Astrocyte (in vitro differentiated cells and primary cell): ENCODE data around the gene SLC31A1. TPM values are rescaled to one million over a fixed set of nuclear protein-coding genes. Genes with fewer than 3 reads are reported as not detected.

Source experiments
- DNase-seq: peaks from one replicate; pipeline ENCODE4 v3.0.0-alpha.2; 2010; ENCODE audit warnings: low read depth
- FAIRE-seq: peaks from 2 replicates; lab custom pipeline; 2011; peaks lifted over from hg19 to GRCh38; lab: Jason Lieb, UNC
- H2AFZ ChIP-seq: 2 replicates; pipeline ENCODE4 v1.6.0; 2012; ENCODE audit warnings: low read depth, low read length, inconsistent platforms
- H3K27ac ChIP-seq: 2 replicates; pipeline ENCODE4 v1.5.1; 2011; ENCODE audit warnings: low read depth, low read length, inconsistent platforms
- H3K27me3 ChIP-seq: 2 replicates; pipeline ENCODE4 v1.6.0; 2011; ENCODE audit warnings: low read length, inconsistent platforms; ENCODE audit not compliant: insufficient read depth
- H3K36me3 ChIP-seq: 2 replicates; pipeline ENCODE4 v1.5.1; 2011; ENCODE audit warnings: low read length, inconsistent platforms; ENCODE audit not compliant: insufficient read depth
- H3K4me1 ChIP-seq: 2 replicates; pipeline ENCODE4 v1.5.1; 2011; ENCODE audit warnings: low read length, inconsistent platforms; ENCODE audit not compliant: insufficient read depth
- H3K4me2 ChIP-seq: 2 replicates; pipeline ENCODE4 v1.6.0; 2012; ENCODE audit warnings: low read length, inconsistent platforms
- H3K4me3 ChIP-seq: 2 replicates; pipeline ENCODE4 v1.5.1; 2011; ENCODE audit warnings: low read depth, mild to moderate bottlenecking, low read length, inconsistent platforms; ENCODE audit not compliant: insufficient read depth
- H3K79me2 ChIP-seq: 2 replicates; pipeline ENCODE4 v1.6.0; 2012; ENCODE audit warnings: mild to moderate bottlenecking, low read length, inconsistent platforms; ENCODE audit not compliant: insufficient read depth
- H3K9ac ChIP-seq: 2 replicates; pipeline ENCODE4 v1.6.0; 2012; ENCODE audit warnings: mild to moderate bottlenecking, low read length, inconsistent platforms
- H3K9me3 ChIP-seq: 2 replicates; pipeline ENCODE4 v1.5.1; 2012; ENCODE audit warnings: low read depth, mild to moderate bottlenecking, low read length, inconsistent platforms; ENCODE audit not compliant: insufficient read depth
- H4K20me1 ChIP-seq: 2 replicates; pipeline ENCODE4 v1.6.0; 2012; ENCODE audit warnings: low read length, inconsistent platforms; ENCODE audit not compliant: insufficient read depth
- H3K27ac Mint-ChIP-seq: one replicate; pipeline ENCODE4 v1.8.0; 2021; ENCODE audit warnings: mild to moderate bottlenecking, mixed read lengths; ENCODE audit not compliant: unreplicated experiment
- H3K27me3 Mint-ChIP-seq: one replicate; pipeline ENCODE4 v1.8.0; 2021; ENCODE audit warnings: low read depth, mixed read lengths; ENCODE audit not compliant: unreplicated experiment
- H3K36me3 Mint-ChIP-seq: one replicate; pipeline ENCODE4 v1.8.0; 2021; ENCODE audit warnings: low read depth, mixed read lengths; ENCODE audit not compliant: unreplicated experiment
- H3K4me1 Mint-ChIP-seq: one replicate; pipeline ENCODE4 v1.8.0; 2021; ENCODE audit warnings: low read depth, mixed read lengths; ENCODE audit not compliant: unreplicated experiment
- H3K4me3 Mint-ChIP-seq: one replicate; pipeline ENCODE4 v1.8.0; 2021; ENCODE audit warnings: mild to moderate bottlenecking, moderate library complexity, mixed read lengths; ENCODE audit not compliant: unreplicated experiment
- H3K9me3 Mint-ChIP-seq: one replicate; pipeline ENCODE4 v1.8.0; 2021; ENCODE audit warnings: mild to moderate bottlenecking, mixed read lengths; ENCODE audit not compliant: unreplicated experiment
- EZH2 ChIP-seq: IDR thresholded peaks from 2 replicates; pipeline ENCODE4 v1.6.1; 2012; ENCODE audit warnings: mild to moderate bottlenecking, low read length, inconsistent platforms; ENCODE audit not compliant: insufficient read depth
- total RNA-seq: library from RNA; stranded (reverse); gene quantifications from 2 replicates; pipeline ENCODE4 v1.2.1, GENCODE V29; 2021
- TF ChIP-seq, protein P1 (sequence below): IDR thresholded peaks from 2 replicates; pipeline ENCODE4 v1.5.1; 2011; ENCODE audit warnings: low read depth, mild to moderate bottlenecking, inconsistent platforms, low read length, moderate library complexity; ENCODE audit not compliant: insufficient read depth

The SLC31A1 gene
- total RNA-seq, 1 donor from 2014 or later = 35.8 TPM

DNA sequence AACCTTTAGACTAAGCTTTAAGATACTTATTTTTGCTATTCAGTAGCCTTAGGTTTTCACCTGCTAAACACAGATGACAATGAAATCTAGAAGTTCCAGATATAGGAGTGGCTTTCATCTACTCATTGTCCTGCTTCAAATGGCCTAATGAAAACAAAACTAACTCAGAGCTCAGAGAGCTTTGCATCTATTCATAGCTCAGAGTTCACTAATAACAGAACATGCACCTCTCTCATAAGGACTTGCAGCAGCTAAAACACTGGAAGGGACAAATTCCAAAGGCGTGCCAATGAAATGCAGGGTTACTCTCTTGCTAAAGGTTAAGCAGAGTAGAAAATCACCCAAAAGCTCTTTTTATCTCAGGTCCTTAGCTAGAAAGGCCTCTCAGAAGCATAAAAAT is 41.5 kb upstream of the SLC31A1 start:
- DNase-seq = no peak
- H3K27ac ChIP-seq = no peak overlapping the region
- no peaks in the 10 kb centered on the region for H4K20me1 ChIP-seq
- FAIRE-seq = no peak
- peaks cover 11% of the 10 kb centered on the region for H3K4me1 ChIP-seq
- peaks cover 8% of the 10 kb centered on the region for H3K4me1 Mint-ChIP-seq
- no peak overlapping the region for H3K9ac ChIP-seq
- no peaks in the 10 kb centered on the region for H3K27me3 Mint-ChIP-seq
- H3K4me3 Mint-ChIP-seq = no peak overlapping the region
- no peaks in the 10 kb centered on the region for H3K27me3 ChIP-seq
- no peak overlapping the region for H2AFZ ChIP-seq
- no peaks in the 10 kb centered on the region for H3K9me3 ChIP-seq
- no peaks in the 10 kb centered on the region for H3K79me2 ChIP-seq
- peaks cover 53% of the 10 kb centered on the region for H3K36me3 ChIP-seq
- TF ChIP-seq, protein P1, sequence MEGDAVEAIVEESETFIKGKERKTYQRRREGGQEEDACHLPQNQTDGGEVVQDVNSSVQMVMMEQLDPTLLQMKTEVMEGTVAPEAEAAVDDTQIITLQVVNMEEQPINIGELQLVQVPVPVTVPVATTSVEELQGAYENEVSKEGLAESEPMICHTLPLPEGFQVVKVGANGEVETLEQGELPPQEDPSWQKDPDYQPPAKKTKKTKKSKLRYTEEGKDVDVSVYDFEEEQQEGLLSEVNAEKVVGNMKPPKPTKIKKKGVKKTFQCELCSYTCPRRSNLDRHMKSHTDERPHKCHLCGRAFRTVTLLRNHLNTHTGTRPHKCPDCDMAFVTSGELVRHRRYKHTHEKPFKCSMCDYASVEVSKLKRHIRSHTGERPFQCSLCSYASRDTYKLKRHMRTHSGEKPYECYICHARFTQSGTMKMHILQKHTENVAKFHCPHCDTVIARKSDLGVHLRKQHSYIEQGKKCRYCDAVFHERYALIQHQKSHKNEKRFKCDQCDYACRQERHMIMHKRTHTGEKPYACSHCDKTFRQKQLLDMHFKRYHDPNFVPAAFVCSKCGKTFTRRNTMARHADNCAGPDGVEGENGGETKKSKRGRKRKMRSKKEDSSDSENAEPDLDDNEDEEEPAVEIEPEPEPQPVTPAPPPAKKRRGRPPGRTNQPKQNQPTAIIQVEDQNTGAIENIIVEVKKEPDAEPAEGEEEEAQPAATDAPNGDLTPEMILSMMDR = no peak
- no peak for TF ChIP-seq EZH2
- H3K36me3 Mint-ChIP-seq = peaks cover 18% of the 10 kb centered on the region
- H3K4me2 ChIP-seq = no peak overlapping the region
- no peaks in the 10 kb centered on the region for H3K9me3 Mint-ChIP-seq
- H3K27ac Mint-ChIP-seq = no peak overlapping the region
- H3K4me3 ChIP-seq = no peak overlapping the region

DNA sequence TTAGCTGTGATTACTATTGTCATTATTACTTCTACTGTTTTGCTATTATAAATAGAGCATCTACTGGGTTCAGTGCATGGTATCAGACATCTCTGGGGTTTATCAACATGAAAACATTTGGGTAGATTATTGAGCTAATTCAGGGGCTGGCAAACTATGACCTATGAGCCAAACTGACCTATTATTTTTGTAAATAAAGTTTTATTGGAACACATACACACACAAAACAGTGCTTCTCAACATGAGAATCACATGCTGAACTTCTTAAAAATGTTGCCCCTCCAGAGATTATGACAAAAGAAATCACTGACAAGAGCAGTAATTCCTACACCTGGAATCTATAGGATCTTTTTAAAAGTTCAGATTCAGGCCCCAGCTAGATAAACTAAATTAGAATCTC is 40.2 kb upstream of the SLC31A1 start:
- Mint-ChIP-seq H3K4me3 (no peak overlapping the region), H3K9me3 (no peaks in the 10 kb centered on the region), H3K27me3 (no peaks in the 10 kb centered on the region), H3K27ac (no peak overlapping the region), H3K36me3 (peaks cover 20% of the 10 kb centered on the region), H3K4me1 (peaks cover 8% of the 10 kb centered on the region)
- Histone ChIP-seq H3K9ac (no peak overlapping the region), H3K79me2 (no peaks in the 10 kb centered on the region), H3K27ac (no peak overlapping the region), H3K4me1 (peaks cover 11% of the 10 kb centered on the region), H3K9me3 (no peaks in the 10 kb centered on the region), H3K36me3 (peaks cover 60% of the 10 kb centered on the region), H3K27me3 (no peaks in the 10 kb centered on the region), H3K4me3 (no peak overlapping the region), H4K20me1 (no peaks in the 10 kb centered on the region), H2AFZ (no peak overlapping the region), H3K4me2 (no peak overlapping the region)
- FAIRE-seq (no peak), DNase-seq (no peak)
- TF ChIP-seq EZH2 = no peak
- TF ChIP-seq, protein P1 = no peak

- Histone ChIP-seq H4K20me1 (no peaks in the 10 kb centered on the region), H3K9me3 (no peaks in the 10 kb centered on the region), H3K79me2 (no peaks in the 10 kb centered on the region), H3K4me3 (no peak overlapping the region), H3K4me2 (no peak overlapping the region), H2AFZ (no peak overlapping the region), H3K9ac (no peak overlapping the region), H3K36me3 (peaks cover 55% of the 10 kb centered on the region), H3K4me1 (peaks cover 10% of the 10 kb centered on the region), H3K27me3 (no peaks in the 10 kb centered on the region), H3K27ac (no peak overlapping the region)
- no peak for TF ChIP-seq EZH2
- TF ChIP-seq, protein P1 = no peak
- DNase-seq (no peak), FAIRE-seq (no peak)
- Mint-ChIP-seq H3K27me3 (no peaks in the 10 kb centered on the region), H3K9me3 (no peaks in the 10 kb centered on the region), H3K27ac (no peak overlapping the region), H3K4me1 (peaks cover 16% of the 10 kb centered on the region), H3K36me3 (peaks cover 17% of the 10 kb centered on the region), H3K4me3 (no peak overlapping the region)
Measured at GRCh38 chr9:113183956-113184488, 37.3 kb upstream of the SLC31A1 start.
